OCI-LY7 (cell line): Measurements from ENCODE around the gene LRRN2.

Experiments
- EZH2phosphoT487 ChIP-seq: fragments of 200-600 bp; sonication (generic); IDR thresholded peaks from 2 replicates; pipeline ENCODE4 v1.6.1; 2018; ENCODE audit warnings: low read depth, borderline replicate concordance, mild to moderate bottlenecking, mixed run types, antibody characterized with exemption, low read length, moderate library complexity, mixed read lengths
- TF ChIP-seq, protein P1 (sequence below): fragments of 200-600 bp; sonication (generic); conservative IDR thresholded peaks from 2 replicates; pipeline ENCODE4 v1.5.1; 2014; ENCODE audit warnings: mild to moderate bottlenecking, antibody characterized with exemption, low read length, moderate library complexity, mixed read lengths

- TF ChIP-seq, protein P1, sequence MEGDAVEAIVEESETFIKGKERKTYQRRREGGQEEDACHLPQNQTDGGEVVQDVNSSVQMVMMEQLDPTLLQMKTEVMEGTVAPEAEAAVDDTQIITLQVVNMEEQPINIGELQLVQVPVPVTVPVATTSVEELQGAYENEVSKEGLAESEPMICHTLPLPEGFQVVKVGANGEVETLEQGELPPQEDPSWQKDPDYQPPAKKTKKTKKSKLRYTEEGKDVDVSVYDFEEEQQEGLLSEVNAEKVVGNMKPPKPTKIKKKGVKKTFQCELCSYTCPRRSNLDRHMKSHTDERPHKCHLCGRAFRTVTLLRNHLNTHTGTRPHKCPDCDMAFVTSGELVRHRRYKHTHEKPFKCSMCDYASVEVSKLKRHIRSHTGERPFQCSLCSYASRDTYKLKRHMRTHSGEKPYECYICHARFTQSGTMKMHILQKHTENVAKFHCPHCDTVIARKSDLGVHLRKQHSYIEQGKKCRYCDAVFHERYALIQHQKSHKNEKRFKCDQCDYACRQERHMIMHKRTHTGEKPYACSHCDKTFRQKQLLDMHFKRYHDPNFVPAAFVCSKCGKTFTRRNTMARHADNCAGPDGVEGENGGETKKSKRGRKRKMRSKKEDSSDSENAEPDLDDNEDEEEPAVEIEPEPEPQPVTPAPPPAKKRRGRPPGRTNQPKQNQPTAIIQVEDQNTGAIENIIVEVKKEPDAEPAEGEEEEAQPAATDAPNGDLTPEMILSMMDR, result no peak
- TF ChIP-seq EZH2phosphoT487, result no peak
Observed at GRCh38 chr1:204572923-204573922, 112.3 kb downstream of the LRRN2 start.
